Keratinocyte (primary cell): ENCODE data around the gene SRSF12.

ENCODE experiments used
- CTCF ChIP-seq, 3 experiments: IDR thresholded peaks in 1 of 3; conservative IDR thresholded peaks in 1 of 3; optimal IDR thresholded peaks in 1 of 3; 2 replicates in 2 of 3; 3 replicates in 1 of 3; pipeline versions ENCODE3 to v1.5.1; 2011; ENCODE audit warnings: low read length in 3 of 3, mild to moderate bottlenecking in 3 of 3, moderate library complexity in 2 of 3, control low read depth in 1 of 3, inconsistent platforms in 1 of 3; ENCODE audit not compliant: insufficient read depth in 2 of 3; ENCODE audit errors: extremely low read depth in 1 of 3
- EZH2 ChIP-seq: IDR thresholded peaks from one replicate; pipeline ENCODE4 v1.6.1; 2012; ENCODE audit warnings: inconsistent platforms, mild to moderate bottlenecking, low read length, moderate library complexity

GRCh38 chr6:89100114-89100513, 17.8 kb downstream of the SRSF12 start:
- TF ChIP-seq CTCF (optimal IDR thresholded peaks at IDR 0.05 in 1 of 3, IDR thresholded peaks at IDR 0.05 in 1 of 3, conservative IDR thresholded peaks at IDR 0.05 in 1 of 3; ENCODE audit: extremely low read depth in 1 of 3, insufficient read depth in 2 of 3, low read length in 3 of 3) (no peak), EZH2 (no peak)
